ENCODE data around the gene SSR3.
"Not testable (repeated sequence)": the region's sequence is repeated elsewhere in the genome, so short reads cannot be mapped to it uniquely, and the experiment has no call there.

The SSR3 gene

GRCh38 chr3:156575641-156576040 is 20.7 kb upstream of the SSR3 start:
- no peak for DNase-seq

- DNase-seq, result not testable (repeated sequence)
These were observed 15.0 kb upstream of the SSR3 start for GRCh38 chr3:156569881-156570280.

GRCh38 chr3:156569016-156569415 is 14.1 kb upstream of the SSR3 start:
- DNase-seq, result not testable (repeated sequence)

GRCh38 chr3:156563900-156564682 is 9.2 kb upstream of the SSR3 start:
- no peak for DNase-seq

GRCh38 chr3:156562486-156562885 is 7.6 kb upstream of the SSR3 start:
- not testable (repeated sequence) for DNase-seq

GRCh38 chr3:156561533-156561932 is 6.6 kb upstream of the SSR3 start:
- DNase-seq, result no peak

- no peak for DNase-seq
These were observed 4.4 kb upstream of the SSR3 start for GRCh38 chr3:156559321-156559720.

- no peak for DNase-seq
These were observed 3.5 kb upstream of the SSR3 start for GRCh38 chr3:156558389-156558788.

- no peak for DNase-seq
These were observed 439 bp downstream of the SSR3 start for GRCh38 chr3:156554515-156554841.

GRCh38 chr3:156553705-156554356 is 1.1 kb downstream of the SSR3 start:
- no peak for DNase-seq

- no peak for DNase-seq
These were observed 1.9 kb downstream of the SSR3 start for GRCh38 chr3:156552973-156553372.

GRCh38 chr3:156551746-156552145 is 3.2 kb downstream of the SSR3 start:
- no peak for DNase-seq

- no peak for DNase-seq
These were observed 3.7 kb downstream of the SSR3 start for GRCh38 chr3:156551261-156551660.

- DNase-seq, result no peak
These were observed 6.0 kb downstream of the SSR3 start for GRCh38 chr3:156548902-156549301.

GRCh38 chr3:156548041-156548687 is 6.8 kb downstream of the SSR3 start:
- no peak for DNase-seq

GRCh38 chr3:156547637-156548036 is 7.3 kb downstream of the SSR3 start:
- no peak for DNase-seq

- no peak for DNase-seq
These were observed 11.8 kb downstream of the SSR3 start for GRCh38 chr3:156543043-156543555.

GRCh38 chr3:156542101-156543042 is 12.5 kb downstream of the SSR3 start:
- DNase-seq, result no peak

- no peak for DNase-seq
These were observed 15.1 kb downstream of the SSR3 start for GRCh38 chr3:156539802-156540201.

GRCh38 chr3:156539051-156539450 is 15.9 kb downstream of the SSR3 start:
- DNase-seq, result no peak

GRCh38 chr3:156536524-156537316 is 18.2 kb downstream of the SSR3 start:
- DNase-seq, result no peak

- DNase-seq, result no peak
These were observed 19.1 kb downstream of the SSR3 start for GRCh38 chr3:156535798-156536197.
